Cardiac muscle cell (in vitro differentiated cells and primary cell): ENCODE measurements around the gene CACNB3. TPM values are rescaled to one million over a fixed set of nuclear protein-coding genes. Genes with fewer than 3 reads are reported as not detected.

ENCODE experiments used
- DNase-seq, 2 donors: peaks; one replicate each; pipeline versions ENCODE4 v3.0.0 to v3.0.0-alpha.2; 2010 to 2017; ENCODE audit warnings: low read depth in 1 of 2, low spot score in 1 of 2
- H3K27ac ChIP-seq: fragments of 200-600 bp; sonication (generic); 2 replicates; pipeline ENCODE4 v1.5.1; 2016
- H3K27me3 ChIP-seq: fragments of 200-600 bp; sonication (generic); 2 replicates; pipeline ENCODE4 v1.6.0; 2016; ENCODE audit warnings: control low read depth
- H3K36me3 ChIP-seq: fragments of 200-600 bp; sonication (generic); 2 replicates; pipeline ENCODE4 v1.5.1; 2016; ENCODE audit warnings: control low read depth
- H3K4me1 ChIP-seq: fragments of 200-600 bp; sonication (generic); 2 replicates; pipeline ENCODE4 v1.8.1; 2017; ENCODE audit warnings: low read depth, mild to moderate bottlenecking, mixed run types
- H3K4me3 ChIP-seq: fragments of 200-600 bp; sonication (generic); 2 replicates; pipeline ENCODE4 v1.5.1; 2016; ENCODE audit warnings: mild to moderate bottlenecking
- H3K9me3 ChIP-seq: fragments of 200-600 bp; sonication (generic); 2 replicates; pipeline ENCODE4 v1.5.1; 2017; ENCODE audit warnings: low read depth, mild to moderate bottlenecking, control low read depth
- CTCF ChIP-seq: IDR thresholded peaks from 2 replicates; pipeline ENCODE4 v1.5.1; 2012; ENCODE audit warnings: low read depth, mild to moderate bottlenecking, low read length
- polyA plus RNA-seq: library from polyadenylated mRNA; unstranded; fragments of >200 nt; fragmentation: Nextera tagmentation; extraction: Ambion mirVana; gene quantifications from 2 replicates; pipeline ENCODE4 v1.2.1, GENCODE V29; 2016
- total RNA-seq: library from RNA; depleted of rRNA; stranded (reverse); fragments of >200 nt; gene quantifications from 2 replicates; pipeline ENCODE4 v1.2.3, GENCODE V29; 2016

The CACNB3 gene
- total and polyA plus RNA-seq, 2 experiments from 2014 or later: 20.0 to 21.9 TPM

- Histone ChIP-seq H3K4me1 (peaks cover 4% of the 10 kb centered on the region), H3K27me3 (no peaks in the 10 kb centered on the region), H3K27ac (no peak overlapping the region), H3K36me3 (no peaks in the 10 kb centered on the region), H3K4me3 (no peak overlapping the region), H3K9me3 (no peaks in the 10 kb centered on the region)
- no peak for TF ChIP-seq CTCF
- DNase-seq: no peak
These were observed 24.6 kb upstream of the CACNB3 start for GRCh38 chr12:48793696-48794095.

GRCh38 chr12:48794870-48795269, 23.4 kb upstream of the CACNB3 start:
- Histone ChIP-seq H3K4me3 (no peak overlapping the region), H3K27ac (no peak overlapping the region), H3K4me1 (peaks cover 2% of the 10 kb centered on the region), H3K9me3 (no peaks in the 10 kb centered on the region), H3K36me3 (no peaks in the 10 kb centered on the region), H3K27me3 (no peaks in the 10 kb centered on the region)
- no peak for TF ChIP-seq CTCF
- no peak for DNase-seq

- Histone ChIP-seq H3K36me3 (no peaks in the 10 kb centered on the region), H3K9me3 (no peaks in the 10 kb centered on the region), H3K27ac (no peak overlapping the region), H3K4me1 (no peaks in the 10 kb centered on the region), H3K4me3 (no peak overlapping the region), H3K27me3 (no peaks in the 10 kb centered on the region)
- peak; percentile 75 to 87 for DNase-seq
- peak; percentile 95 for TF ChIP-seq CTCF
These were observed 22.5 kb upstream of the CACNB3 start for GRCh38 chr12:48795550-48796455.

- no peak for TF ChIP-seq CTCF
- Histone ChIP-seq H3K27me3 (no peaks in the 10 kb centered on the region), H3K27ac (no peak overlapping the region), H3K4me1 (no peaks in the 10 kb centered on the region), H3K36me3 (no peaks in the 10 kb centered on the region), H3K4me3 (no peak overlapping the region), H3K9me3 (no peaks in the 10 kb centered on the region)
- no peak for DNase-seq
These were observed 21.3 kb upstream of the CACNB3 start for GRCh38 chr12:48796976-48797375.

- no peaks in the 10 kb centered on the region for H3K36me3 ChIP-seq
- no peak for DNase-seq
These were observed 17.8 kb upstream of the CACNB3 start for GRCh38 chr12:48800457-48800856.

More at GRCh38 chr12:48800457-48800856, 17.8 kb upstream of the CACNB3 start:
- TF ChIP-seq CTCF: no peak
- no peak overlapping the region for H3K27ac ChIP-seq
- H3K4me3 ChIP-seq: no peak overlapping the region
- no peaks in the 10 kb centered on the region for H3K4me1 ChIP-seq
- H3K9me3 ChIP-seq: no peaks in the 10 kb centered on the region
- H3K27me3 ChIP-seq: no peaks in the 10 kb centered on the region
